ENCODE results near the gene SLC9C1. TPM values are rescaled to one million over a fixed set of nuclear protein-coding genes. Genes with fewer than 3 reads are reported as not detected.

The SLC9C1 gene
- polyA plus RNA-seq, 4 donors, result 0.45 to 0.72 (median 0.60) TPM

DNA sequence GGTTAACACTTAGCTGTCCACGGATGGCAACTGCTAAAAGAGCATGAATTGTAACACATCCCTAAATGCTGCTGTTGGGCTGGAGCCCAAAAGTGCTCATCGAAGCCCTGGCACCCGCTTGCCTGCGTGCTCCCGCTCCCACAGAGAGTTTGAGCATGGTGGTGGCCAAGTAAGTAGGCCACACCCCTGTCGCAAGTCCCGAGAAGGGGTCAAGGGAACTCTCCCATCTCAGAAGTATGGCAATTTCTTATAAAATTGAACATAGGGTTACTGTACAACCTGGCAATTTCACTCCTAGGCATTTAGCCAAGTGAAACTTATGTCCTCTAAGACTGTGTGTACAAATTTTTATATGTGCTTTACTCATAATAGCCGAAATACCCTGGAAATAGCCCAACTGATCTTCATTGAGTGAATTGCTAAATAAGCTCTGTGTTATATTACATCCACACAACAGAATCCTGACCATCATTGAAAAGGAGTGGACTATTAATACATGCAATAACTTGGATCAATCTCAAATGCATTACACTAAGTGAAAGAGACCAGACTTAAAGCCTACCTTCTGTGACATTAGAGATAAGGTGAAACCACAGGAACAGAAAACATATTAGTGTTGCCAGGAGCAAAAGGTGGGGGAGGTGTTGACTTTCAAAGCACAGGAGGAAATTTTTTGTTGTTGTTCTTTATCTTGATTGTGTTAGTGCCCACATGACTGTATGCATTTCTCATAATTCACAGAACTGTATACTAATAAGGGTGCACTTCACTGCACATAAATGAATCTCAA lies 159.5 kb downstream of the SLC9C1 start:
- no peak for DNase-seq (ENCODE audit: low read depth in 4 of 4, low spot score in 3 of 4)

DNA sequence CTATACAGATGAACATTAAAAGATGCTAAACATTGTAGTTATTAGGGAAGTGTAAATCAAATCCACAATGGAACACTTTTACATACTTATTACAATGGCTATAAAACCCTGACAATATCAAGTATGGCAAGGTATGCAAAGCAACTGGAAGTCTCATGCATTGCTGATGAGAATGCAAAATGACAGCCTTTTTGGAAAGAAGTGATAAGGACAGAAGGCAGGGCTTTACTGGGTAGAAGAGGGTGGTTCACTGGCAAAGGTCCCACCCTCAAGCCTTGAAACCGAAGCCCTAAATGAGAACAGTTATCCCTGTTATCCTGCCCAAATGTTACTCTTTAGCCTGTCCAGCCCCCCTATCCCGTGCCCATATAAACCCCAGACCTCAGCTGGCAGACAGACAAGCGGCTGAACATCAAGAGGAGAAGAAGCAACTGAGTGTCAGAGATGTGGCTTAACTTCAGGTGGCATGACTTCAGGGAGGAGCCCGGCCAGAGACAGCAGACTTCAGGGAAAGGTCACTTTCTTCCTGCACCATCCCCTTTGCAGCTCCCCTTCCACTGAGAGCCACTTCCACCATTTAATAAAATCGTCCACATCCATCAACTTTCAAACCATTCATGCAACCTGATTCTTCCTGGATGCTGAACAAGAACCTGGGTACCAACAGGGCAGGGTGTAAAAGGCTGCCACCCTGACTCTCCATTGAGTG lies 160.2 kb downstream of the SLC9C1 start:
- DNase-seq (ENCODE audit: low read depth in 4 of 4, low spot score in 3 of 4), result no peak

DNA sequence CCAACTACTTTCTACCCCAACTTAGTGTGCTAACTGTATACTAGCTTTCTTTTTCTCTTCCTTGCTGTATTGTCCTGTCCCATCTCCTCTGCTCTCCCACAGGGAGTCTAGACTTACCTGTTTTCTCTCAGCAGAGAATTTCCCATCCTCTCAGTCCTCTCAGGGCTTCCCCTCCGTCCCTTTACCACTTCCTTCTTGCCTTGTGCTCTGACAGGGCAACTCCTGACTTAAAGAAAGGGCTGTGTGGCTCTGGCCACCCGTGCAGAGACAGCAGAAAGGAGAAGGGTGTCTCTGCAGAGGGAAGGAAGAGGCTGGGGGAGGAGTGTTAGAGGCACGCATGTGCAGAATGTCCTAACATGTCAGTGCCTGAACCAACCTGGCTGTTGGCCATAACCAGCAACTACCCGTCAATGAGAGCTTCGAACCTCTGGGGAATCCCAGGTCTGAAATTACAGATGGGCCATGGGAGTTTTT lies 161.0 kb downstream of the SLC9C1 start, which contains the start of gene GCSAM:
Gene GCSAM, minus strand, starts transcription at position 274 of the 474 bp plus-strand sequence. Its CDS starts 128 bp downstream, at position 146.
- no peak for DNase-seq (ENCODE audit: low read depth in 4 of 4, low spot score in 3 of 4)

- DNase-seq (ENCODE audit: low read depth in 4 of 4, low spot score in 3 of 4), result no peak
Measured at GRCh38 chr3:112132554-112132953, 161.5 kb downstream of the SLC9C1 start.

DNA sequence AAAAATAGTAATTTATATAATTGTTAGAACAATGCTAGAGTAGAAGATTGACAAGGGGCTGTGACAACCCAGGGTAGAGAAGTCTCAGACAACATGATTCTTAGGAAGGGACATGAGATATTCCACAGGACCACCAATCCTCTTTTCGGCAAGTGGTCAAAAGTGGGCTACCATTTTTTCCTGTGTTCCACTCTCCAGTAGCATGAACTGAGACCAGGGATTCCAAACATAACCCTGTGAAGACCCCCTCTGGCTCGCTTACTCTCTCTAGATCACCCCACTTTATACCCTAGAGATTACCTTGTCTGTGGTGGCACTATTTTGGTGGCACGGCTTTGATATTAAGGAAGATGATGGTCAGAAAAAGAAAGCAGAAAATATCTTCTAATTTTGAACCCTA lies 161.9 kb downstream of the SLC9C1 start:
- DNase-seq (ENCODE audit: low read depth in 4 of 4, low spot score in 3 of 4), result no peak

DNA sequence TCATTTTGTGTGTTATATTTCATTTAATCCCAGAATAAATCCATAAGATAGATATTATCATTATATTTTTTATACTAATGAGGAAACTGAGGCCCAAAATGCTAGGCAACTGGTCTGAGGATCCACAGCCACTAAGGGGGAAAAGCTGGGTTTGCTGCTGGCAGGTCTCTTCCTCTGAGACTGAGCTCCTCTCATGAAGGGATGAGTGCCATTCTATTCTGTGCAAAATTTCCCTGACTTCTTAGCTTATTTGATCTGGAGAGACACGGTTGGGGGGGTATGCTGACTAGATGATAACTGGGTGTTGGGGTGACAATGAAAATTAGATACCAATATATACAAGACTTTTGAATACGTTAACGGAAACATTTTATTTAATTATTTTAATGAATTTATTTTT lies 162.9 kb downstream of the SLC9C1 start:
- no peak for DNase-seq (ENCODE audit: low read depth in 4 of 4, low spot score in 3 of 4)

GRCh38 chr3:112130638-112130993 lies 163.4 kb downstream of the SLC9C1 start:
- DNase-seq (ENCODE audit: low read depth in 4 of 4, low spot score in 3 of 4), result no peak

- DNase-seq (ENCODE audit: low read depth in 4 of 4, low spot score in 3 of 4), result no peak
Measured at GRCh38 chr3:112129925-112130637, 163.9 kb downstream of the SLC9C1 start.

DNA sequence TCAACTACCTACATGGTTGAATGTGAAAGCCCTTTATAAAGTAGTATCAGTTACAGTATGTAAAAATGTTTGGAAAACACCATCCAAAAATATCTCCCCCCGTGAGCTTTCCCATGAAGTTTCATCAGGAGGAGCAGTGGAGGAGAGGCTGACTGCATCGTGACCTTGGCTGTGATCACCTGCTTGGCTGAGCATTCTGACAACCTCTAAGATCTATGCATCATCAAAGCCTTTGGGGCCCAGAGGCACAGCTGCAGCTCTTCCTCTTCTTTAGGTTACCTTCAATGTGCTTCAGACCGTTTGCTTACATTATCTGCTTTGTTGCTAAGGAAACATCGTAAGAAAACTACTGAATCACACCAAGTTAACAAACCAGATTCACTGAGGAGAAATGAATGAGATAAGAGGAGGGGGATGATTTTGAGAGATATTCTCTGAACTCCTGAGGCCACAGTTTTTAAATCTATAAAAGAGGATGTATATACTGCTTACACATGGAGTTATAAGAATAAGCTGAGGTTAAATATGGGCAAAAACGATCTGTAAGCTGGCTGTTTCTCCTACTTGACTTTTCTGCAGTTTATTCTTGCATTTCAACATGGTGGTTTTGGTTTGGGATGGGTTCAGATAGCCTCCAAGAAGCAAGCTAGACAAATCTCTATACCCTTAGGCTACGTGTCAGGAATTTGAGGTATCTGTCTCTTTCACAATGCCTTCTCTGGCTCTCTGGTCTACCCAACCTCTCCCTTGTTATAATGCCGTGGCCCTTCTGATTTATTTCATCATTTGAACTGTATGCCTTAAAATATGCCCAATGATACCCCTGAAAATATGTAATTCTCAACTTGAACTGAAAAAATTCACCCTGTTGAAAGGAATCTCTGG lies 164.9 kb downstream of the SLC9C1 start:
- no peak for DNase-seq (ENCODE audit: low read depth in 4 of 4, low spot score in 3 of 4)

- DNase-seq (ENCODE audit: low read depth in 4 of 4, low spot score in 3 of 4), result no peak
Measured at GRCh38 chr3:112127522-112128494, 166.2 kb downstream of the SLC9C1 start.

- peak in 2 of 4 donors; percentile 36 to 63 for DNase-seq (ENCODE audit: low read depth in 4 of 4, low spot score in 3 of 4)
Measured at GRCh38 chr3:112126511-112126911, 167.5 kb downstream of the SLC9C1 start.

- DNase-seq (ENCODE audit: low read depth in 4 of 4, low spot score in 3 of 4), result no peak
Measured at GRCh38 chr3:112124907-112125607, 169.0 kb downstream of the SLC9C1 start.

GRCh38 chr3:112123548-112123947 lies 170.5 kb downstream of the SLC9C1 start:
- DNase-seq (ENCODE audit: low read depth in 4 of 4, low spot score in 3 of 4), result no peak

DNA sequence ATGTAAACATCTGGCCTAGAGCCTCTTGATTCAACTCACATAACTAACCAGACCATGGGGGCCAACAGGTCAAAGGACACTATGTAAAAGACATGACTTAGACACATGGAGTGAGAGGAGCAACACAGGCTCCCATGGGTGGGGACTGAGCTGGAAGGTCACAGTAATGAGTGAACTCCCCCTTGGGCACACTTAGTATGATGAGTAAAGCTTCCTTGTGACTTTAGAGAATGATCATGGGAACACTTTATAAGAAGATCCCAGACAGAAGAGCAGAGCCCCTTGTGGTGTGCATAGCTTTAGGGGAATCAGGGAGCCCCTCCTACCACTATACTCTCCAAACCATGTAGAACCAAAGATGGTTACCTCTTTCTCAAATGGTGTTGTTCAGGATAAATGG lies 171.1 kb downstream of the SLC9C1 start:
- DNase-seq (ENCODE audit: low read depth in 4 of 4, low spot score in 3 of 4), result no peak

- no peak for DNase-seq (ENCODE audit: low read depth in 4 of 4, low spot score in 3 of 4)
Measured at GRCh38 chr3:112121577-112122547, 172.2 kb downstream of the SLC9C1 start.

DNA sequence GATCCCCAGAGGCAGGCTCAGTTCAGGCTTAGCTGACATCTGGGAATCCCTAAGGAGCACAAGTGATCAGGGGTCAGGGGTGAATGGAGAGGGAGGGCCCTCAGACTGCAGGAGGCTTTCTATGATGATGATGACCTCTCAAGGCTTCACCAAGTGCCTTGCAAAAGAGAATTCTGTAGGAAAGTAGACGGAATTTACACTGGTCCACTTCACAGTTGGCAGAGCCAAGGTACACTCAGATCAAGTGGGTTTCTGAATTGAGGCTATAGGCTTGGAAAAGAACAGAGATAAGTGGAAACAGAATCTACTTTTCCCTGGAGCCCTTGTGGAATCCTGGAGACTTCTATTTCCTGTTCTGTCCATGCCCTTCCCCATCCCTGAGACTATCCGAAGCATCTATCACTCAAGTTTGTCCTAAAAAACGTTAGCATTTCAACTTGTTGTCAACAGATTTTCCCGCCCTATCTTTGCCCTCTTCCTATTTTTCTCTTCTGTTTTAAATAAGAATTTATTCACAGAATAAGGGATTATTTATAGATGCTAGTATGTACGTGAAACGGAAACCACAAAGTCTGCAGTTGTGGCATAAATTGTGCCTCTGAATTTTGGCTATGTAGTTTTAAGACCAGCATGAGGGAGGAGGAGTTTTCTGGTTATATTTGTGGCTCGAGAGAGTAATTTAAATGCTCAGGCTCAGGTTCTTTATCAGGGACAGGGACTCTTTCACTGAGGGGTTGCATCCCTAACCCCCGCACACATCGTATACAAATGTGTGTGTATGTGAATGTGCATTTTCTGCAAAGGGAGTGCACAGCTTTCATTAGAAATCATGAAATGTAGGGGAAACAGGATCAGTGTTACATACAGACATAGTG lies 173.8 kb downstream of the SLC9C1 start:
- DNase-seq (ENCODE audit: low read depth in 4 of 4, low spot score in 3 of 4), result no peak

All from left renal pelvis (tissue), 4 donors.